ENCODE results near the gene CCR6.

Gene CCR6

GRCh38 chr6:167096991-167097390, 25.9 kb upstream of the CCR6 start:
- H3K27ac ChIP-seq: no peak overlapping the region

DNA sequence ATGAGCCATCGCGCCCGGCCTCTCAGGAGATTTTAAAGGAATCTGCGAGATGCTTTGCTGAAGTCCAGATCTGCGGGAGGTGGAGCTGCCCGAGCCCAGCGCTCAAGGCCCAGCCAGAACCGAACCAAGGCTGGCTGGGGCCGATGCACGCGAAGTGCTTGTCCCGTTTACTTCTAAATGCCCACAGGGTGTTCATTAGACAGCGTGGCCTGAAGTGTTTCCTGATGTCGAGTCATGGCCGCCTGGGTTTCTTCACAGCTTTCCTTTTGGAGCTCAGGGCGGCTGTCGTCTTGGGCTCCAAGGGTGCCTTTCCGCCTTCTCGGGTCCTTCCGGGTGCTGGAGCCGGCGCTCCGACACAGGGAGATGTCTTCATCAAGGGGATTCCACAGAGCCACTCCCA, 25.1 kb upstream of the CCR6 start:
- no peak for DNase-seq (ENCODE audit: low read depth, low spot score)
- H3K27ac ChIP-seq: no peak overlapping the region

More at GRCh38 chr6:167096991-167097390, 25.9 kb upstream of the CCR6 start:
- no peak for DNase-seq (ENCODE audit: low read depth, low spot score)

DNA sequence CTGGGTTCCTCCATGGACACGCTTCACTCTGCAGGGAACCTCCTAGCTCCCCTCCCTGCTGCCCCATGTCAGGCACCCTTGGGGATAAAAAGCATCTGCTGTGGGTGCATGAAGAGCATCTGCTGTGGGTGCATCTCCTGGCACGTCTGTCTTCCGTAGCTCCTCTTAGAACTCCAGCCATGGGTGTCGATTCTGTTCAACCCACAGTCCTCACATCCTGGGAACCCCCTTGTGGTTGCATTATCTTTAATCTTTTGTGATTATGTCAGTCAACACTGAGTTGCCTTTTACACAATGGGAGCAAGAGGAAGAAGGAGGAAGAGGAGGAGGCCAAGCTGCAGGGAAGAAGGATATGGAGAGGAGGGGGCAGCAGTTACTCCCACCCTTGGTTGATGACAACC, 24.1 kb upstream of the CCR6 start:
- H3K27ac ChIP-seq: no peak overlapping the region
- no peak for DNase-seq (ENCODE audit: low read depth, low spot score)

- no peak for DNase-seq (ENCODE audit: low read depth, low spot score)
- no peak overlapping the region for H3K27ac ChIP-seq
These were observed 23.2 kb upstream of the CCR6 start for GRCh38 chr6:167099707-167100106.

DNA sequence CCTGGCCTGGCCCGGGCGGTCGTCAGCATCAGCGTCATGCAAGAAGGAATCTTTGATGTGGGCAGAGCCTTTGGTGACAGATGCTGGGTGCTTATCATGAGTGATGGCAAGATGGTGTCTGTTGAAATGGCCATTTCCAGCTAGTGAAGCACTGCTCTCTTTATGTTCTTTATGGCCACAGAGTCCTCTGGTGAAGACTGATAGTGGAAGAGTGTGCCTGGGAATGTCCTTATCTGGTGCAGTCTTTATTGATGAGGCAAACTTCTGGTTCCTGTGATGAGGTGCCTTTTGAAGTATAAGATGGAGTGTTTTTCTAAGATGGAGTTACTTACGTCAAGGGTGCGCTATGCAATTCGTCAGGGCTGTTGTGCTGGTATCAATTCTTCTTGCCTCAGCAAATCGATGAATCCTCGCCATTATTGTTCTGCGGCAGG, 22.6 kb upstream of the CCR6 start:
- no peak for DNase-seq (ENCODE audit: low read depth, low spot score)

GRCh38 chr6:167102318-167102717, 20.6 kb upstream of the CCR6 start:
- no peak overlapping the region for H3K27ac ChIP-seq
- DNase-seq (ENCODE audit: low read depth, low spot score): no peak

More for the DNA sequence above, 22.6 kb upstream of the CCR6 start:
- H3K27ac ChIP-seq: no peak overlapping the region

- H3K27ac ChIP-seq: no peak overlapping the region
- DNase-seq (ENCODE audit: low read depth, low spot score): no peak
These were observed 19.6 kb upstream of the CCR6 start for GRCh38 chr6:167103041-167103891.

DNA sequence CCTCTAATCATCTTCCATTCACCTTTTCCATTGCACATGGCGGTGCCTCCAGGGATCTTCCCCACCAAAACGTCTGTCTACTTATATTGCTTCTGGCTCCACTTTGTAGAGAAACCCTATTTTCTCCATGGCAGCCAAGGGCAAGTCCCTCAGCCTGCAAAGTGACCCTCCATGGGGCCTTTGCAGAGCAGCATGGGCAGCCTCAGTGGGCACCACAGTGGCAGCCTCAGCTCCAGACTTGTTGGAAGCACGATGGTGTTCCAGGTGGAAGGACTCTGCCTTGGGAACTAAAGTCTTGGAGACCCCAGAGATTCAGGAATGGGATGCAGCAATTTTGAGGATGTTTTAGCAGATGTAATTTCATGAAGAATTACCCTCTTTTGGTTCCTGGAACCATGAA, 18.5 kb upstream of the CCR6 start:
- no peak for DNase-seq (ENCODE audit: low read depth, low spot score)

DNA sequence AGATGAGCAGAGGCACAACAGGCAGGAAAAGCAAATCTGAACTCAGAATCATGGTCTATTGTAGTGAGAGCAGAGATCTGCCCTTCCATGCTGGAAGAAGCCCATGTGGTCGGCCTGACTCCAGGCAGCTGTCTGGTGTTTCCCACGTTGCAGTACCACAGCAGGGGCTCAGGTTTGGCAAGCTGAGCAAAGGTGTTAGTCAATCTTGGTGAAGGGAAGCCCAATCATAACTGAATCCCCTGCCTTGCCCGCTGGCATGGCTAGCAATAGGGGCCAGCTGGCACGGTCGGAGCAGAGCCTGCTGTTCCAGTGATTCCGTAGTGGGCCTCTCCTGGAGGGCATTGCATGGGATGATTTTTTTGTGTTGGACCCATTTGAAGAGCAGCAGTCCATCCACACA, 17.8 kb upstream of the CCR6 start:
- H3K27ac ChIP-seq: no peak overlapping the region
- no peak for DNase-seq (ENCODE audit: low read depth, low spot score)

More for the DNA sequence above, 18.5 kb upstream of the CCR6 start:
- no peak overlapping the region for H3K27ac ChIP-seq

DNA sequence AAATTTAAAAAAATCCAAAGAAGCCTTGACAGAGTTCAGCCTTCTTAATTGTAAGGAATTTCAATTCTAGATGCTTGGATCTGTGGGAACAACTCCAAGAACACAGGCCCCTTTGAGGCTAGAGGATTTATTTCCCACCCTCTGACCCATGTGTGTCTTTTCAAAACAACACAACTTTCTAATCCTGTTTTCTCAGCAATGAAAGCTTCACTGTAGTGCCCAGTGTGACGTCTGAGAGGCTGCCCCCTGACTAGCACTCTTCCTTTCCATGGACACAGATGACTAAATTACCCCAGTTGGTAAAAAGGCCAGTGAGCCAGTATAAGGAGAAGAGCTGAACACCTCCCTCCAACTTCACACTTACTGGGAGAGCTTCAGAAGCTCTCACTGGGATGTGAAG, 16.5 kb upstream of the CCR6 start:
- DNase-seq (ENCODE audit: low read depth, low spot score): no peak
- H3K27ac ChIP-seq: no peak overlapping the region

DNA sequence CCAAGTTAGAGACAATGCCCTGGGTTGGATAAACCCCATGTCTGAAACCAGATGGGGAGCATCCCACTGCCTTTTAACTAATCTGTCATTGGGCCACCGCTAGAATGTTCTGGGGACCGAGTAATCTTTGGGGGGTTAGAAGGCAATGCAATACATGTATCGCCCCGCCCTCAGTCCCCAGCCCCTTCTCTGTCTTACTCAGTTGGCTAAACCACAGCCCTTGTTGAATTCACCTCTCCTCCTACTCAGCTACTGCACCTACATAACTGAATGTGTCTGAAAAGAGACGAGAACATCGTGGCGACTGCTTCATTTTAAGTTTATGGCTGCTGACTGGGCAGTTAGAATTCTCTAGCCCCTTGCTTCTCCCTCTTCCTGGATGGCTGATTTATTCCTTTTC, 15.1 kb upstream of the CCR6 start:
- H3K27ac ChIP-seq: no peak overlapping the region
- no peak for DNase-seq (ENCODE audit: low read depth, low spot score)

DNA sequence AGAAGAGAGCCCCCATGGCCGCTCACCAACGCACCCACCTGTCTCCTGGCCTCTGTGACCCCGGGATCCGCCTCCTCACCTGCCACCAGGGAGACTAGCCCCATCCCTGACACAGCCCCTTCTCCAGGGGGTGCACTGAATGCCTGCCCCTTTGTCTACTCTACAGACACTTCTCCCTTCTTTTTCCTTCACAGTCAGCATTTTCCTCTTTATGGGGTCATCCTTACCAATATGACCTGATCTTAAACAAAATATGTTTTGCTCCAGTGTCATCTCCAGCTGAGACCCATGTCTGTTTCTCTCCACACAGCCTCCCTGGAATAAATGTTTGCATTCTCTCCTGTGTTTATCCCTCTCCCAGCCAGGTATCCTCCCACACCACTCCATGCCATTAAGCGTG, 14.6 kb upstream of the CCR6 start:
- H3K27ac ChIP-seq: no peak overlapping the region
- DNase-seq (ENCODE audit: low read depth, low spot score): no peak

DNA sequence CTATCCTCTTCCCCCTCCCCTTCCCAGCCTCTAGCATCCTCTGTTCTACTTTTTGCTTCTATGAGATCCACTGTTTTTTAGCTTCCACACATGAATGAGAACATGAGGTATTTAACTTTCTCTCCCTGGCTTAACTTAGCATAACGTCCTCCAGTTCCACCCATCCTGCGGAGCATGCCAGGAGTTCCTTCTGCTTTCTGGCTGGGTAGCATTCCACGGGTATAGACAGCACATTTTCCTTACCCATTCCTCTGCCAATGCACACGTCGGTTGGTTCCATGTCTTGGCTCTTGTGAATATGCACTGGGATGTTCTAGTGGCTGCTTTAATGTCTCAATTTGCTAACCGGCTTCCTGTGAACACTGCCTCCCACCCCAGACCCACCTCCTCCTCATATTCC, 13.2 kb upstream of the CCR6 start:
- no peak for DNase-seq (ENCODE audit: low read depth, low spot score)
- no peak overlapping the region for H3K27ac ChIP-seq

DNA sequence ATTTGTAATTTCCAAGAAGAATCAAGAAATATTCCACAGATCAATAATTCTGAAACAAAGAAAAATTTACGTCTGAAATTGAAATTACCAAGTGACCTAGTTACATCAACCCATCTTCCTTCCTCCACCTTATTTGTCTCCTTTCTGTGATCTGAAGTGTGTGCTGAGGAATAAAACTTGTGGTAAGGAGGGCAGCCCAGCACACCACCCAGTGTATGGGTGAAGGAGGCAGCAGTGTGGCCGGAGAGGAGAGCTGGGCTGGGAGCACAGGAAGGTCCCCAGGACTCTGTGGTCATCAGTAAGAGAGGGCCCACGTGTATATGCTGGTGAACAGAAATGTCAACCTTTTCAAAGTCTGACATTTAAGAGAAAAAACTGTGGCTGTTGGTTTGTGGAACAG, 11.3 kb upstream of the CCR6 start:
- H3K27ac ChIP-seq: no peak overlapping the region
- DNase-seq (ENCODE audit: low read depth, low spot score): no peak

DNA sequence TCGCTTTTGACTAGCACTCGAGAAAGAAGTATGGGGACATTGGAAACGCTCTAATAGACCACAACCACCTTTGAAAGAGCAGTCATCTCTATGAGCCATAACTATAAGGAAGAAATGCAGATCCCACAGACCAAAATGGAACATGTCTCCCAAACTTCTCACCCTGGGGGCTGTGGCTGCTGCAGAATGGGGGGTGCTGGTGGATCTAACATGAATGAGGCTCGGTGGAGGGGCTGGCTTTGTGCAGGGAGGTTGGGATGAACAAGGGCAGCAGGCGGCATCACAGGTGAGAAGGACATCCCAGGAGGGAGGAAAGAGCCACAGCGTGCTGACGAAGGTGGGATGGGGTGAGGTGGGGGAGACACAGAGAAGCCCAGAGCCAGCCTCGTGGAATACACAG, 10.5 kb upstream of the CCR6 start:
- DNase-seq (ENCODE audit: low read depth, low spot score): no peak
- H3K27ac ChIP-seq: no peak overlapping the region

DNA sequence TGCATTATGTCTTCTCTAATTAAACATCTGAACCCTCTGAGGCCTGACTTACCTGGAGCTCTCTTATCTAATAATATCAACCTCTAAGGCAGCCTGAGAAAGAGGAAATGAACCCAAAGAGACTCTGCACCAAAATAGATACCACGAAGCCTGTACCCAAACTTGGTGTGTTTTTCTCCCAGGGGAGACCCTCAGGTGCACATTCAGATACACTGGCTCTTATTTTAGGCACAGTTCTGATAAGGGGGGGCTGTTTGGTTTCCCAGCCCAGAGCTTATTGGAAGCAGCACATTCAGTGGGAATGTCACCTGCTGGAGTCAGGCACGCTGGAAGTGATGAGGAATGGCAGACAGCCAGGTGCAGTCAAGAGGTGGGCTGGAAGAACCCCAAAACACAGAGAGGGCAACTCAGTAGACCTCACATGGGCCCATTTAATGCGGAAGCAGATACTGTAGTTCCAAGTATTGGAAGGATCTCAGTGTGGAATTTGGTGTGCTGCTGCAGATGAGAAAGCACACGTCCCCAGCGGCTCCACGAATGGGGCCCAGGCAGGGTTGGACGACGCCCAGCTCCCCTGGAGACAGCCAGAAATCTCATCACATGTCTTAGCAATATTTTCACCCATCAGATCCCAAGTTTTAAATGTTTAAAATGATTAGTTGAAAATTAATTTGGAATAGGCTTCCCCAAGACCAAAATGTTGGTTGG, 9.7 kb upstream of the CCR6 start:
- DNase-seq (ENCODE audit: low read depth, low spot score): no peak
- no peak overlapping the region for H3K27ac ChIP-seq

GRCh38 chr6:167113935-167114910, 8.7 kb upstream of the CCR6 start:
- DNase-seq (ENCODE audit: low read depth, low spot score): no peak
- no peak overlapping the region for H3K27ac ChIP-seq

GRCh38 chr6:167115054-167115453, 7.8 kb upstream of the CCR6 start:
- H3K27ac ChIP-seq: no peak overlapping the region
- DNase-seq (ENCODE audit: low read depth, low spot score): no peak

DNA sequence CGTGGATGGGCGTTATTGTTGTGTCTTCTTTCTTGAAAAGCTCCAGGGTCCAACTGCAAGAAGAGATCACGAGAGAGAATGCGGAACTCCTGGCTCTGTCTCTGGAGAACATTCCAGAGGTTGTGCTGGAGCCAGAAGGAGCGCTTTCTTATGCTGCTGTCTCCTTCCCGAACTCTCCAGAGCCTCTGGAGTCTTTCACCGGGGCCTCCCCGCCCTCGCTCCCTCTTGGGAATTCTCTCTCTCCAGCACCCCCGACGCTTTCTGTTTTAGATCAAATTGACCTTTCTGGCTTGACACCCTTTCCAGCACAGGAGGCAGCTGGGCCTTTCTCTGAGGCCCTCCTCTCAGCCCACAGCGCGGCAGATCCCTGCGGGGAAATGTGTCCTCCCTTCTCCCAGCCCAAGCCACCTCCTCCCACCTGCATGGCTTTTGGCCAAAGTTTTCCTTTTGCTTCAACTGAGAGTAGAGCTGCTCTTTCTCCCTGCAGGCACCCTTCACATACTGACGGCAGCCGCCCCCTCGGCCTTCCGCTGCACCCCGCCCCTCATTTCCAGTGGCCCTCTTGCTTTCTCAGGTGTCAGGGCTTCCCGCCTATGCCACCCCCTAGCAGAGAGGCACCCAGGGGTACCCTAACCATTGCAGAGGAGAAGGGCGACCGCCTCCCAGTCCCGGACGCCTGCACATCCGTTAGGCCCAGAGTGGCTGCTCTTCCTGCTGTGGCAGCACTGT, 6.6 kb upstream of the CCR6 start:
- H3K27ac ChIP-seq: no peak overlapping the region
- DNase-seq (ENCODE audit: low read depth, low spot score): no peak

DNA sequence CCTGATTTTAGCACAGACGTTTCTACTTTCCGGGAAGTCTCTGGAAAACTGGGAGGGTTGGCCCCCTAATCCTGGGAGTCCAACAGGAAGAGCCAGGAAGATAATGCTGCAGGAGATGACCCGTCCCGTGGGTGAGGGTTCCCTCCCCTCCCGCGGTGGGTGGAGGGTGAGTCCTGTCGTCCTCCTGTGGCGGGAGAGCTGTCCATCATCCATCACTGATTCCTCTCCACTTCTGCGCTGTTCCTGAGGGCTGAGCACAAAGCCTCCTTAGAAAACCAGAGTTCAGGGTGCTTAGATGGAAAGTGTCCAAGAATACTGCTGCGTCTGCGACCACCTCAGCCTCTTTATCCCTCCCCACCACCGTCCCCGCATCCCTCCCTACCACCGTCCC, 6.1 kb upstream of the CCR6 start:
- H3K27ac ChIP-seq: no peak overlapping the region
- no peak for DNase-seq (ENCODE audit: low read depth, low spot score)
